Activated CD4-positive, alpha-beta T cell treated with anti-CD3 and anti-CD28 coated beads for 24 hours (primary cell): ENCODE measurements around the gene CTNND2.

ENCODE experiments used
- DNase-seq, 2 donors: peaks; one replicate each; pipeline ENCODE4 v3.0.0-alpha.2; 2020; ENCODE audit warnings: low read depth in 2 of 2

The CTNND2 gene

GRCh38 chr5:10987276-10987924 is 916.8 kb downstream of the CTNND2 start:
- no peak for DNase-seq

- DNase-seq: no peak
Measured at GRCh38 chr5:10985721-10986110, 918.5 kb downstream of the CTNND2 start.

- DNase-seq: no peak
Measured at GRCh38 chr5:10985091-10985720, 919.0 kb downstream of the CTNND2 start.

GRCh38 chr5:10984021-10984715 is 920.1 kb downstream of the CTNND2 start:
- DNase-seq: no peak

- DNase-seq: no peak
Measured at GRCh38 chr5:10982626-10983025, 921.6 kb downstream of the CTNND2 start.

GRCh38 chr5:10981932-10982331 is 922.3 kb downstream of the CTNND2 start:
- DNase-seq: no peak

GRCh38 chr5:10977011-10977410 is 927.2 kb downstream of the CTNND2 start:
- DNase-seq: no peak

- DNase-seq: no peak
Measured at GRCh38 chr5:10975945-10976344, 928.3 kb downstream of the CTNND2 start.

GRCh38 chr5:10974850-10975249 is 929.4 kb downstream of the CTNND2 start:
- DNase-seq: no peak

- no peak for DNase-seq
Measured at GRCh38 chr5:10973316-10973715, 930.9 kb downstream of the CTNND2 start.

- no peak for DNase-seq
Measured at GRCh38 chr5:10969684-10970180, 934.5 kb downstream of the CTNND2 start.

GRCh38 chr5:10964806-10965205 is 939.4 kb downstream of the CTNND2 start:
- no peak for DNase-seq

GRCh38 chr5:10958728-10959127 is 945.5 kb downstream of the CTNND2 start:
- DNase-seq: no peak

GRCh38 chr5:10949856-10950630 is 954.2 kb downstream of the CTNND2 start:
- no peak for DNase-seq

- no peak for DNase-seq
Measured at GRCh38 chr5:10946050-10946449, 958.2 kb downstream of the CTNND2 start.

GRCh38 chr5:10941900-10942299 is 962.3 kb downstream of the CTNND2 start:
- DNase-seq: no peak

GRCh38 chr5:10936081-10936855 is 968.0 kb downstream of the CTNND2 start:
- DNase-seq: no peak

GRCh38 chr5:10935536-10935935 is 968.7 kb downstream of the CTNND2 start:
- DNase-seq: no peak

GRCh38 chr5:10934783-10935355 is 969.4 kb downstream of the CTNND2 start:
- DNase-seq: no peak

- DNase-seq: no peak
Measured at GRCh38 chr5:10933121-10933520, 971.1 kb downstream of the CTNND2 start.

- DNase-seq: no peak
Measured at GRCh38 chr5:10932426-10932825, 971.8 kb downstream of the CTNND2 start.
